HEK293T (cell line): Measurements from ENCODE around the gene TRAPPC1.

ENCODE experiments used
- ARNT ChIP-seq: fragments of 450-650 bp; IDR thresholded peaks from 2 replicates; pipeline ENCODE4 v1.6.1; 2017; ENCODE audit warnings: mild to moderate bottlenecking
- BHLHE40 ChIP-seq: fragments of 450-650 bp; IDR thresholded peaks from 2 replicates; pipeline ENCODE4 v1.6.1; 2016; ENCODE audit warnings: mild to moderate bottlenecking, moderate library complexity, borderline replicate concordance
- CTBP1 ChIP-seq: fragments of 450-650 bp; IDR thresholded peaks from 2 replicates; pipeline ENCODE4 v1.6.1; 2016; ENCODE audit warnings: borderline replicate concordance
- ELF4 ChIP-seq: fragments of 450-650 bp; IDR thresholded peaks from 2 replicates; pipeline ENCODE4 v1.6.1; 2017; ENCODE audit warnings: antibody characterized with exemption
- FOXA1 ChIP-seq: fragments of 450-650 bp; IDR thresholded peaks from 2 replicates; pipeline ENCODE4 v1.6.1; 2016; ENCODE audit warnings: mild to moderate bottlenecking
- FOXK2 ChIP-seq: fragments of 450-650 bp; IDR thresholded peaks from 2 replicates; pipeline ENCODE4 v1.6.1; 2016; ENCODE audit warnings: mild to moderate bottlenecking
- FOXM1 ChIP-seq: fragments of 450-650 bp; IDR thresholded peaks from 2 replicates; pipeline ENCODE4 v1.6.1; 2017; ENCODE audit warnings: mild to moderate bottlenecking, borderline replicate concordance
- HDGF ChIP-seq: fragments of 450-650 bp; IDR thresholded peaks from 2 replicates; pipeline ENCODE4 v1.6.1; 2017; ENCODE audit warnings: antibody characterized with exemption, borderline replicate concordance
- LEF1 ChIP-seq: fragments of 450-650 bp; IDR thresholded peaks from 2 replicates; pipeline ENCODE4 v1.6.1; 2017; ENCODE audit warnings: mild to moderate bottlenecking, borderline replicate concordance
- SP1 ChIP-seq: fragments of 450-650 bp; IDR thresholded peaks from 2 replicates; pipeline ENCODE4 v1.6.1; 2017
- SUZ12 ChIP-seq: fragments of 450-650 bp; IDR thresholded peaks from 2 replicates; pipeline ENCODE4 v1.6.1; 2016; ENCODE audit warnings: mild to moderate bottlenecking
- TARDBP ChIP-seq: fragments of 450-650 bp; IDR thresholded peaks from 2 replicates; pipeline ENCODE4 v1.6.1; 2016
- ZNF384 ChIP-seq: fragments of 450-650 bp; IDR thresholded peaks from 2 replicates; pipeline ENCODE4 v1.6.1; 2016
- TF ChIP-seq, protein P1 (sequence below): fragments of 450-650 bp; IDR thresholded peaks from 2 replicates; pipeline ENCODE4 v1.6.1; 2016

DNA sequence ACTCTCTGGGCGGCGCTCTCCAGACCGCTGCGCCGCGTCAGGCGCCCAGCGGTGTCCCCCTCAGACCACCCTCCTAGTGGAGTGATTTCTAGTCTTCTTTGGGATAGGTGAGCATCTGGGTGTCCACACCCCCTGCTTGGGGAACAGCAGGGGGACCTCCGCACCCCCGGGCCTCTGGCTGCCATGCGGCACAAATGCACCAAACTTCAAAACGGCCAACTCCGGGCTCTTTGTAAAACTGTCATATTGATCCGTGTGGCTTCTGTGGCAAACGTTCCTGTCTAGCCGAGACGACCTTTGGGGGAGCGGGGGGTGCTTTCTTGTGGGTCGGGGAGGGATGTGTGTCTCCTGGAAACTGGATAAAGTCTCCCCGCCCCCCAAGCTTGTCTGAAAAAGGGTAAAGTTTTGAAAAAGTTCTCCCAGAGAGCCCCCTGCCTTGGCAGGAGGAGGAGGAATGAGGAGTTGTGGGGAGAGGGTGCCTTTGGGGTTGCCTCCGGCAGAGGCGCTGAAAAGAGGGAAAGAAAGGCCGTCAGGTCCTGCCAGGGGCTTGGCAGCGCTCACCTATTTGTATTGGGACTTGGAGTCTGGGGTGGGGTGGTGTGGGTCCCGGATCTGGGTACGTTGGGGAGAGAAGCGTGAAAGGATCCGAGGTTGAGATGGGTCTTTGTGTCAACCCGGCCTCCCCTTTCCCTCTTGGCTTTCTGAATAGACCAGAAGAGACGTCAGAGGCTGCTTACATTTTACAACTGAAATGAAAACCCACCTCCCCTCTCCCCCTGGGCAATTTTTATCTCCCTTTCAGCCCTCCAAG, 45.3 kb downstream of the TRAPPC1 start:
- TF ChIP-seq FOXM1 (no peak), SUZ12 (no peak), CTBP1 (peak; percentile 26; the same call in 1 of the 2 replicates), SP1 (no peak), FOXK2 (no peak), ELF4 (no peak), ZNF384 (no peak), FOXA1 (no peak), BHLHE40 (no peak), TARDBP (no peak), LEF1 (no peak), ARNT (no peak), HDGF (no peak)
- TF ChIP-seq, protein P1, sequence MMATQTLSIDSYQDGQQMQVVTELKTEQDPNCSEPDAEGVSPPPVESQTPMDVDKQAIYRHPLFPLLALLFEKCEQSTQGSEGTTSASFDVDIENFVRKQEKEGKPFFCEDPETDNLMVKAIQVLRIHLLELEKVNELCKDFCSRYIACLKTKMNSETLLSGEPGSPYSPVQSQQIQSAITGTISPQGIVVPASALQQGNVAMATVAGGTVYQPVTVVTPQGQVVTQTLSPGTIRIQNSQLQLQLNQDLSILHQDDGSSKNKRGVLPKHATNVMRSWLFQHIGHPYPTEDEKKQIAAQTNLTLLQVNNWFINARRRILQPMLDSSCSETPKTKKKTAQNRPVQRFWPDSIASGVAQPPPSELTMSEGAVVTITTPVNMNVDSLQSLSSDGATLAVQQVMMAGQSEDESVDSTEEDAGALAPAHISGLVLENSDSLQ, result no peak
